Kidney tubule cell (primary cell): ENCODE measurements around the gene NUP210.
A peak's percentile ranks its signal among the peaks of the same experiment; 100 is the strongest.
"Not testable (repeated sequence)": the region's sequence is repeated elsewhere in the genome, so short reads cannot be mapped to it uniquely, and the experiment has no call there.

ENCODE experiments used
- DNase-seq: peaks from one replicate; pipeline ENCODE4 v3.0.0-alpha.2; 2018; ENCODE audit warnings: low spot score

The NUP210 gene

GRCh38 chr3:13429631-13430291 lies 9.6 kb upstream of the NUP210 start:
- no peak for DNase-seq

GRCh38 chr3:13428678-13429077 lies 8.6 kb upstream of the NUP210 start:
- DNase-seq, result not testable (repeated sequence)

- DNase-seq, result no peak
Observed at GRCh38 chr3:13427662-13428603, 7.8 kb upstream of the NUP210 start.

- DNase-seq, result no peak
Observed at GRCh38 chr3:13426591-13426990, 6.5 kb upstream of the NUP210 start.

GRCh38 chr3:13425689-13426088 lies 5.6 kb upstream of the NUP210 start:
- no peak for DNase-seq

GRCh38 chr3:13424865-13425617 lies 4.9 kb upstream of the NUP210 start:
- DNase-seq, result no peak

- no peak for DNase-seq
Observed at GRCh38 chr3:13424141-13424844, 4.2 kb upstream of the NUP210 start.

GRCh38 chr3:13420831-13421765 lies 976 bp upstream of the NUP210 start:
- DNase-seq, result peak; percentile 85

GRCh38 chr3:13419505-13420044 lies 547 bp downstream of the NUP210 start:
- peak; percentile 49 for DNase-seq

GRCh38 chr3:13417166-13417947 lies 2.8 kb downstream of the NUP210 start:
- no peak for DNase-seq

GRCh38 chr3:13415997-13416793 lies 3.9 kb downstream of the NUP210 start:
- no peak for DNase-seq

GRCh38 chr3:13415236-13415986 lies 4.7 kb downstream of the NUP210 start:
- no peak for DNase-seq

- DNase-seq, result no peak
Observed at GRCh38 chr3:13414040-13414729, 5.9 kb downstream of the NUP210 start.

- DNase-seq, result no peak
Observed at GRCh38 chr3:13411186-13411860, 8.8 kb downstream of the NUP210 start.

GRCh38 chr3:13408890-13409289 lies 11.2 kb downstream of the NUP210 start:
- no peak for DNase-seq

- no peak for DNase-seq
Observed at GRCh38 chr3:13407926-13408325, 12.2 kb downstream of the NUP210 start.

- no peak for DNase-seq
Observed at GRCh38 chr3:13407475-13407874, 12.6 kb downstream of the NUP210 start.
